HG03378 (cell line): Measurements from ENCODE around the gene GPR139.

Source experiments
- ATAC-seq: cut with Tn5 transposase; IDR thresholded peaks from one replicate; pipeline ENCODE4 v1.9.1; 2021; ENCODE audit warnings: mild to moderate bottlenecking, moderate library complexity; ENCODE audit not compliant: unreplicated experiment

The GPR139 gene

DNA sequence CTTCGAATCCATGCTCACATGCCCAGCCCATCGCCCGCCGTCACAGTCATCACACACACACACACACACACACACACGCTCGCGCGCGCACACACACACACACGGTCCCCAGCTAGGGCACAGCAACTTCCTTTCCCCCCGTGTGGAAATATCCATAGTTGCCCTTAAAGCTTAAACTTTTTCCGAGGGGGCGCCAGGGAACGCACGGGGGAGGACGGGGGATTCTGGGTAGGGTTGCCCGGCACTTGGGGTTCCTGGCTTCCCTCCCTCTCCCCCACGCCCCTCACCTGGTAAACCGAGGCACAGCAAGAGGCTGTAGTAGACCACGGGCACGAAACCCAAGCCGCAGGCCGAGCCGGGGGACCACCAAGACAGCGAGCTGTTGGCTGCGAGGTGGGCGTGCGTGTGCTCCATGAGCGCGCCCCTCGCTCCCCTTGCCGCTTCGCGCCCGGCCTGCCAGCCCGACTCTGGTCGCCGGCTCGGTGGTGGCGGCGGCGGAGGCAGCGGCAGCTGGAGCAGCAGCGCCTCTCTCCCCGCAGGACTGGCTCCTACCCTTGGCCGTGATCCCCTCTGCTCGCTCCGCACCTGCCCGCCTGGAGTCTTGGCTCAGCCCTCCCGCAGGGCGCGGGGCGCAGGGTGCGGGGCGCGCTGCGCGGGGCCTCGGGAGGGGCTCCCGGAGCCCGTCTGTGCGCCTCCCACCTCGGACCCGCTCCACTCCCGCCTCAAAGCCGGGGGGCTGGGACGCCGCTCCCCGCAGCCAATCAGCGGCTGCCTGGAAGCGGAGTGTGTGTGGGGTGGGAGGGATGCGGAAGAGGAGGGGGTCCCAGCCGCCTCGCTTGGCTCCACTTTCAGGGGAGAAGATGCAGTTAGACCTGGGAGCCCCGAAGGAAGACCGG, at the start of gene GPR139:
Gene GPR139 (minus strand): TSS at position 688 of the 896 bp plus-strand sequence. CDS start 274 bp downstream, at position 414.
- ATAC-seq, result no peak

DNA sequence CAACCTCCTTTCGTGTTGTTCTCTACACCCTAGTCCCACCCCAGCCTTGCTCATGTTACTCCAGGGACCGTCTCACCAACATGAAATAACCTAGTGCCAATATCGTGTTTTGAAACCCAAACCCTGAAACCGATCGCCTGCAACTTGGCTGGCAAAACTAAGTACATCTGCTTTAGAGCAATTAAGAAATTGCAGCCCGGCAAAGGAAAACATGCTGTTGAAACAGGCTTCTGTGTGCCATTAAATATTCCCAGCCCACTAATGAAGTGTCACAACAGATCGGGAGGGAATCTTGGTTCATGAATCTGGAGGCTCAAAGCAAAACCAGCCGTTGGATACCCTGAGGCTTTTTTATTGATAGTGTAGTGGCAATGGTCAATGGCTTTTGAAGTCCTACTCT, 48.3 kb upstream of the GPR139 start:
- no peak for ATAC-seq

DNA sequence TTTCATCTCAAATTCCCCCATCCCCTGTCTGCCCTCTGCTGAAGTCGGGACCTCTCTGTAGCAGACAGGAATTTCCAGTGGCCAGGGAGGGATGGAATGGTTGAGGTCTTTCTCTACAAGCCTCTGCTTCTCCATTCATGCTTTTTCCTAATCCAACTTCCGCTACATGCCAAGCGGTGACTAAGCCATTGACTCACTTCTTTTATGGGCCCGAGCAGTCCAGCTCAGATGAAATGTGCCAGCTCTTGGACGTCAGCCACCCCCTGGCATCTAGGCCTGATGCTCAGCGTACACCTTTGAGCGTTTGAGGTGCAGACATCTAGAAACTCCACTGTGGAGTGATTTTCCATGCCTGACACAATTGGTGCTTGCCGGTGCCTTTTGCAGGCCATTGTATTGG, 40.7 kb upstream of the GPR139 start:
- ATAC-seq, result no peak

DNA sequence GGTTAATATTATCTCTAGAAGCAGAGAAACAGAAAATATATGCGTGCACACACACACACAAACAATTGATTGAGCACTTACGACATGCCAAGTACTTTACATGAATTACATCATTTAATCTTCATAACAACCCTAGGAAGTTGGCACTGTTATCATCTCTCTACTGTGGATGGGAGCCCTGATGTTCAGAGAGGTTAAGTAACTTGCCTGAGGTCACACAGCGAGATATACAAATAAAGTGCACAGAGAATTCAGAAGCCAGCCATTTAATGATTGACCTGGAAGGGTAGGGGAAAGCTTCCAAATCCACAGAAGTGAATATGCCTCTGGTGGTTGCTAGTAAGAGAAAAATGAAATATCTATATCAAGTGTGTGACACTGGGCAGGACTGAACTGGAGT, 37.5 kb upstream of the GPR139 start:
- ATAC-seq, result no peak

DNA sequence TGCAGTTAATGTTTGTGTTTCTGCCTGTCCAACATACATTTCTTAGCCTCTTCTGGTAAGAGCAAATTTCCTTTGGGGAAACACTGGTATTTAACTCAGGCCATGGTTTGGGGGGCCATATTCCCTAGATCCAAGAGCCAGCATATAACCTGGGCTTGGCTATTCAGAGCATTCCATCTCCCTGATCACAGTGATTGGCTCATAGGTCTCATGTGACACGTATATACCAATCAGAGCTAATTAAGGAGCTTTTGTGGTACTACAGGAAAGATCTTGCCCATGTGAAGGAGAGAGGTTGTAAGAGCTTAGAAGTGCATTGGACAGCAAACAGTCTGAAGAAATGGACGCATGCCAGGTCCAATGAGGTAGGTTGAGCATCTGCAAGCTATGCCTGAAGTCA, 33.4 kb upstream of the GPR139 start:
- no peak for ATAC-seq

DNA sequence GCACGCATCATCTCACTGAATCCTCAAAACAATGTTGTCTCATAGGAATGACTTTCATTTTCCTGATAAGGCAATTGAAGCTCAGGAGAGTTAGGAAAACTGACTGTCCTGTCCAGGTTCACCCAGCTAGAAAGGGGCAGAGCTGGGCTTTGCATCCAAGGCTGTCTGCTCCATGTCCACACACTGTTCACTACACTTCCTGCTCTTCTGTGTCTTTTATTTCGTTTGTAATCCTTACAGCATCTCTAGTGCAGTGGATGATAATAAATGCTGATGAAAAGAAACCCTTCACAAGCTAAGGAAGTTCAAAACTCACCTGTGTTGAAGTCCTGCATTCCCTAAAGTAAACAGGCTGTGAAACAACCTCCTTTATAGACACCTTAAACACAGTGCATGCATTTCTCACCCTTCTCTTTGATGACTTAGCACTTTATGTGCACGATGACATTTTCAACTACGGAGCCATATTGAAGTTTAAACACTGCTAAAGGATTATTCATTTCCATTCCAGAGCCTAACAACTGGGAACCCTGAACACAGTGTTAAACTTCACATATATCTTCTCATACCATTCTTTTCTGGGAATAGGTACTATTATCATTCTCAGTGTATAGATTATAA, 31.0 kb upstream of the GPR139 start:
- ATAC-seq, result no peak

DNA sequence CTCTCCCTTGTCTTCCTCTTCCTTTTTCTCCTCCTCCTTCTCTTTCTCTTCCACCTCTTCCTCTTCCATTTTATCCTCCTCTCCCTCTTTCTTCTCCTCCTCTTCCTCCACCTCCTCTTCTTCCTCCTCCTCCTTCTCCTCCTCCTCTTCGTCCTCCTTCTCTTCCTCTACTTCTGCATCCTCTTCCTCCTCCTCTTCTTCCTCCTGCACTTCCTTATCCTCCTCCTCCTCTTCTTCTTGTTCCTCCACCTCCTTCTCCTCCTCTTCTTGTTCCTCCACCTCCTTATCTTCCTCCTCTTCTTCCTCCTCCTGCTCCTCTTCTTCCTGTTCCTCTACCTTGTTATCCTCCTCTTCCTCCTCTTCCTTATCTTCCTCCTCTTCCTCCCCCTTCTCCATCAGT, 28.8 kb upstream of the GPR139 start:
- no peak for ATAC-seq

DNA sequence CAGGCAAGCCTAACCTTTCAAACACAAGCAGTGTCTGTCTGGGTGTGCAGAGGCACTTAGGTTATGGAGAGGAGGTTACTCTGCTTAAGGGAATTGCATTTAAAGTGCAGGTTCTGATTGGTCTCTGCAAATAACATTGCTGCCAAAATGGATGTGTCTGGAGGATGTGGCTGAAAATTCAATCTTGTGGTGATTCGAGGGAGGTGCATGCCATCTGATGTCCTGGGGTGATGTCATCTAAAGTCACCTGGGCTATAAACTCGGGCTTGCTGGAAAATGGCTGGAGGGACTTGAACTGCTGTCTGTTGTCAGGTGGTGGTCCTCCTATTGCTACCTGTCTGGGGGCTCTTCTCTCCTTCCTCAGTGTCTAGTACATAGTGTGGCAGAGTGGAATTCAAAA, 28.3 kb upstream of the GPR139 start:
- no peak for ATAC-seq

DNA sequence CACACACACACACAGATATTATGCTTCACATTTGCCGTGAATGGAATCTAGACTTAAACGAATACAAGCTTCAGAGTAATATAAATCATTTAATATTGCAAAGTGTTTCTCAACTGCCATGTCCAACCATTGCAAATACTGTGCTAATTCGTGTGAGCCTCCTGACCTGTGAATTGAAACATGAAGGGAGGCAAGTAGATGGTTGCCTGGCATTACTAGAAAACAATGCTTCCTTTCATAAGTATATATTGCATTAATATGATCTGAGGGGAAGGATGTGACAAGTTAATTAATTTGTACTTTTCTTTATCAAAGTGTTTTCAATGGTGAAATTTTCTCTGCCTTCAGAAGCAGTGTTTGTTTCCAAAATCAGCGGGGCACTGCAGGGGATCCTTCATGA, 25.7 kb upstream of the GPR139 start:
- no peak for ATAC-seq

DNA sequence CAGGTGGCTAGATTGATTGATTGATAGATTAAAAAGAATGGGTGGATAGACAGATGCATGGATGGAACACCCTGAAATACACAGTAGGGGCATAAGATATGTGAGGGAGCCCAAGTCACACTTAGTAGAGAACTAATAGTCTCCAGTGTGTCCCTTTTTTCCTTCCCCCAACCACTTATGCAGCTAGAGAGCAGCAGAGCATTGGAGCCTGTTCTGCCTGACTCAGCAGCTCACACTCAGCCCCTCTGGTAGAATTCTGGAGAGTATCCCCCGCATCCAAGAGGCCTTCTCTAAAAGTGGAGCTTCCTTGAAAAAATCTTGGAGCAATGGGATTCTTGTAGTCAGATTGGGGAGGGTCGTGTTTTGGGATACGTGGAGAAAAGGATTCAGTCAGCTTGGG, 20.5 kb upstream of the GPR139 start:
- no peak for ATAC-seq

DNA sequence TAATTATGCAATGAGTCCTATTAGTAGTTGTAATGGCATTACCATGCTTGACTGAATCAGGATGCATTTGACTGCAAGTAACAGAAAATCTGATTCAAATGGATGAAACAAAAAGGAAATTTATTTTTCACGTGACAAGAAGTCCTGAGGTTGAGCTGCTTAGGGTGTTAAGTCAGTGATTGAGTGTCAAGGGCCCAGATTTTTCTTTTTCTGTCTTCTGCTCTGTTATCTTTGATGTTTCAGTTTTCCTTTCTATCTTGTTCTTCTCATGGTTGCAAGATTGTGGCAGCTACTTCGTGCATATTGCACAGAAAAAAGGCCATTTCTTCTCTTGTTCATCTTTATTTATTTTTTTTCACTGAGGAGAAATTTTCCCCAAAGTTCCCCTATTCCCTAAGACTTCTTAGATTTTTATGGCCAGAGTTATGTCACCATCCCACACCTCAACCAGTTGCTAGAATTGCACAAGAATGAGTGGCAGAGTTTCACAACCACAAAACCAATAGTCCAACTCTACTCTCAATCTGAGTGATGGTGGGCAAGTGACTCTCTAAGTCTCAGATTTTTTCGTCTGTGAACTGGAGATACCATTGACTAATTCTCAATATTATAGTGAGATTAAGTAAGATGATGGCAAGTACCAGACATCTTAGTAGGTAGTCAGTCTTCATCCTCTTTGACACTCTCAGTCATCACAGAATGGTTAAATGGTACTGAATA, 15.7 kb upstream of the GPR139 start:
- no peak for ATAC-seq

DNA sequence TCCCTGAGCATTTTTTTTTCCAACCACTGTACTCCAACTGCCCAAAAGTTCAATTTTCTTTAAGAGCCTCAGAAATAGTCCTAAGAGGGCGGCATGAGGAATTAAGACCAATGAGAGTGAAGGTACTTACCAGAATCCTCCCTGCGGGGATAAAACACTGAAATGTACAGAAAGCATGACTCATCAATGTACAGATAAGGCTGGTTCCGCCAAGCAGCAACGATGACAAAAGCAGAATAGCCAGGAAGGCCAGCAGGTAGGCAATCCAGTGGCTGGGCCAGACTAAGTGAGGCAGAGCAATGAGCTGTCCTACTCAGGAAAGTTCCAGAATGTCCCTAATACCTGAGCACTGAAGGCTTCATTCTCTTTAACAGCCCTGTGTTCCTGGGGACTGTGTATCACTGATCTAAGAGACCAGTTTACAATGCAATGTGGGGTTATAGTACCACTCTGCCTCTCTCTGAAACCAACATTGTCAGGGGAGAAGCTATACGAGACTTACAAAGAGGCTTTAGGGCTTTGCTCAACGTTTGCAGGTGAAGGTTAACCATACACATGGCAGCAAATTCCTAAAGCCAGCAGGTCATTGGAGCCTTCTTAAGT, 11.0 kb upstream of the GPR139 start:
- no peak for ATAC-seq

DNA sequence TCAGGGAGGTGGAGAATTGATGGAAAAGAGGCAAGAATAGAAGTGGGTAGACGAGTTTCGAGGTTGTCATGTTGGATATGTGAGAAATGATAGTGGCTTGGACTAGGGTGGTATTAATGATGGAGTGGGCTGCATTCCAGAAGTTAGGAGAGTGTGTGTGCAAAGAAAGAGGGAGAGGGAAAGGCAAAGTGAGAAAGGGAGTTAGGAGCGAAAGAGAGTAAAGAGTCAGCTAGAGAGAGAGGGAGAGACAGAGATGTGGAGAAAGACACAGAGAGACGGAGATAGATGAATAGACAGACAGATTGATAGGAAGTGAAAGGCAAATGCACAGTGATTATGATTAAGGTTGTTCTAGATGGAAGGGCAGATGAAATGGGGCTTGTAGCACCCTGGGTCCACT, 5.4 kb upstream of the GPR139 start:
- ATAC-seq, result no peak

DNA sequence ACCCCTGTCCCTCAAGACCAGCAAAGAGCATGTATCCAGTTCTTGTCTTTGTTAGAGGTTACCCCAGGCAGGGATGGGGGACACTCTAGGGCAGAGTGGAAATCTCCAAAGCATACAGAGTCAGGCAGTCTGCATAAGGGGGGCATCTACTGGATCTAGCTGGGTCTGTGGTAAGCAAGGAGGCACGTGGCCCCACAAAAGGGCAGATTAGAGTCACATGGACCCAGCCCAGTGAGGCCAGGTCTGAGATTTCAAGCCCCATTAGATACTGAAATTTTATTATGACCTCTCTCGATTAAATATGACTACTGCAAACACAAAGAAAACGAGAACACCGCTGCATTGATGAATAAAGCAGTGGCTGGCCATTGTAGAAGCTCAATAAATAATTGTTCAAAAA, 1.6 kb upstream of the GPR139 start:
- ATAC-seq, result no peak

DNA sequence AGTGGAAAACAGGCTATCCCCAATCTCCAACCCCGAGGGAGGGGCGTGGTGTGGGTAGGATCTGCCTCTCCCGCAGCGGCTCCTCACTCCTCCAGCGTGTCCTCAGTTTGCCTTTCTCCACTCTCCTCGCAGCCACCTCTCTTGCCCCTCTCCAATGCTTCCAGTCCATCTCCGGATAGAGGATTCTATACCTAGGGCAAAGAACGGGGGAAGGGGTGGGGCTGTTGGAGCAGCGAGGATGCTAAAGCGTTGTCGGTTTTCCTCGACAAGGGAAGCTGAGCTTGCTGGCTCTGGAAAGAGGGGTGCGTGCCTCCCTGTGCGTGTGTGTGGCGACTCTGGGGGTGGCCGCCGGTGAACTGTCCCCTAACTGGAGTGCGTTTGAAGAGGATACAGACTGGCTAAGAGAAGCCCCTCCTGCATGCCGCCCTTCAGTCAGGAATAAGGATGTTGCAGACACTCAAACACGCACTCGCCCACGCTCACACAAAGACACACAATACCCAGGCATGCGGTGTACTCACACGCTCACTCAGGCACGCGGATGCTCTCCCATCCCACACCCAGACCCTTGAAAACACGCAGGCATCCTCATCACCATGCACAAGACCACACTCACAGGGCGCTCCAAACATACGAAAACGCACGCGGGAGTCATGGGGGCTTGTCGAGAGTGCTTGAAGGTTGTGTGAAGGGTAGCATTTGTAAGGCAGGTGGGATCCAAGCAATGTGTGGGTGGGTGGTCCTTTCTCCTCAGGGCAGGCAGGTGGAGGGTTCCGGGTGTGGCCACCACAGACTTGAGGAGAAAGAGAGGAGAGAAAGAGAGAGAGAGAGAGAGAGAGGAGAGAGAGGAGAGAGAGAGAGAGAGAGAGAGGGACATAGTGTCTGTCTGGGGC, 655 bp upstream of the GPR139 start:
- no peak for ATAC-seq

DNA sequence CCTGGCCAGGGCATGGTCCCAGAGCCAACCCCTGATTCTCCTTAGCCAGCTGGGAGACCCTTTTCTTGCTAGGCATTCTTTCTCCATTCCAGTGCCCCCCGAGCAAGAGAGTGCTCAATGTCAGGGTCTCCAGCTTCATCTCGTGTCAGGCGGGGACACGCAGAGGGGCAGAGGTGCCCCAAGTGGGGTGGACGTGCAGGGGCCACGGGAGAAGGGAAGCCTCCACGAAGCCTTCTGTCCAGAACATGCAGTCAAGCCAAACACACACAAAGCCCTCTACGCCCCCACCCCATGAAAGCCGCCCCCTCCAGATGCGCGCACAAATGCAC, 852 bp downstream of the GPR139 start:
- no peak for ATAC-seq

DNA sequence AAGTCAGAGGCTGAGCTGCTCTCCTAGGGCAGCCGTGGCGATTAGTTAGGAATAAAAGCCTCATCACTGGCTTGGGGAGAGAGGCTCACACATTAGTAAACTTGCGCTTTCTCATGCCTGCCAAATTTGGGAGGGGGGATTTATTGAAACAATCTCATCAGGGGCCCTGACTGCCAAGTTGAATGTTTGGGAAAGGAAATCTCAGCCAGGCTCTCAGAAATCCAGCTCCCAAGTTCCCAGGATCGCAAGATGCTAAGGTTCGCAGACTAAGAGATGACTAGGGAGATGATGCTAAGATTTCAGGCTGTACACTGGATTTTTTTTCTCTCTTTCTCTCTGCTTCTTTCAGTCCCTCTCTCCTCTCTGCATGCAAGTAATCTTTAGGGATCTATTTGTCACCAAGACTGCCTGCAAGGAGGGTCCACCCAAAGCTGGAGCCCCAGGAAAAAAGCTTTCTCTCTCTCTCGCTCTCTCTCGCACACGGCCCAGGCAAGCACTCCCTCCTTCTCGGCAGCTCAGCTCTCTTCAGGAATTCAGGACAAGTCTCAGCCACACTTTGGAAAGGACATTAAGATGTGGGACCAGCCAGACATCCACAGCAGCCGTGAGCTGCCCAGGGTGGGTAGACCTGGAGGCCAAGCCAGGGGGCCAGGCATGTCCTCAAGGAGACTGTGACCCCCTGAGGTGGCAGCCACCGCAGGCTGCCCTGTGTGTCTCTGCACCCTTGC, 1.4 kb downstream of the GPR139 start:
- ATAC-seq, result no peak

DNA sequence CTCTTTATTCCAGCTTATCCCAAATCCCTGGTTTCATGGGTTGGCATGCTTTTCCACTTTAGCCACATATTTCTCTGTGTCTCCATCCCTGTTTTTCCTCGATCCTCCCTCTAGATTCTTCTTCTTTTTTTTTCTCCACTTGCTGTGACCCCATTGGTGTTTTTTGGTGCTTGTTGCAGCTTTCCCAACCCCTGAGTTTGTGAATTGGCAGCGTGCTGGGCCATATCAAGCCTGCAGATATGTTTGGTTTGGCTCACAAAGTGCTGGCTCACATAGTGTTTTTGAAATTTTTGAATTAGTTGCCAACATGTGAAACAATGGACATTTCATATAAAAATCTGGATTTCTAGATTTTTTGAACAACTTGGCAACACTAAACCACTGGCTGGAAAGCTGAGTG, 8.8 kb downstream of the GPR139 start:
- no peak for ATAC-seq

DNA sequence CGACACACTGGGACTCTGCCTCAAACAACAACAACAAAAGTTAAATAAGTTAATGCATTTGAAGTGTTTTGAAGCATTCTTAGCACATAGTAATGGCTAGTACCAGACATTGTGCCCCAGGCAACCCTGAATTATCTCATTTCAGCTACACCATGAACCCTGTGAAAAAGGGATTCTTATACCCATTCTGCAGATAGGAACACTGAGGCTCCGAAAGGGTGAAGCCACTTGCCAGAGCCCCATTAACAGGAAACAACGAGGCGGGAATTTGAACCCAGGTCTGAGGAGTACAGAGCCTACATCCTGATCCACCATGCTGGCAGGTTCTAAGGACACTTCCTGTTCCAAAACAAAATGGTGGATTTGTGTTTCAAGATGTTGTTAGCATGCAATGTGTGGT, 9.2 kb downstream of the GPR139 start:
- ATAC-seq, result no peak

DNA sequence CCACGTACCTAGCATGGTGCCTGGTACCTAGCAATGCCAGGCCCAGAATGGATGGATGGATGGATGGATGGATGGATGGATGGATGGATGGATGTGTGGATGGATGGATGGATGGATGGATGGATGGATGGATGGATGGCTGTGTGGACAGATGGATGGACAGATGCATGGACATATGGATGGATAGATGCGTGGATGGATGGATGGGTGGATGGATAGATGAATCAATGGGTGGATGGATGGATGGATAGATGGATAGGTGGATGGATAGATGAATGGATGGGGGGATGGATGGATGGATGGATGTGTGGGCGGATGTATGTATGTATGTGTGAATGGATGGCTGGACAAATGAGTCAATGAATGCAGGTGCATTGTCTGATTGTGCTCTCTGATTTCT, 12.6 kb downstream of the GPR139 start:
- no peak for ATAC-seq
